ENCODE results near the gene CABLES2.

GRCh38 chr20:62405981-62406513, 1.0 kb downstream of the CABLES2 start:
- TF ChIP-seq CTCF (conservative IDR thresholded peaks at IDR 0.05; ENCODE audit: low read depth, low read length) (no peak), EZH2 (IDR thresholded peaks at IDR 0.05; ENCODE audit: low read length, unreplicated experiment) (no peak)

Data from PC-3 (cell line).